ENCODE measurements around the gene CDK8. TPM values are rescaled to one million over a fixed set of nuclear protein-coding genes. Genes with fewer than 3 reads are reported as not detected.

Gene CDK8
- total and polyA plus RNA-seq, 9 of the 15 experiments (the other 6 are each of a cell fraction or from before 2014, with no cell fraction given), result 11.3 to 33.7 (median 20.3) TPM

DNA sequence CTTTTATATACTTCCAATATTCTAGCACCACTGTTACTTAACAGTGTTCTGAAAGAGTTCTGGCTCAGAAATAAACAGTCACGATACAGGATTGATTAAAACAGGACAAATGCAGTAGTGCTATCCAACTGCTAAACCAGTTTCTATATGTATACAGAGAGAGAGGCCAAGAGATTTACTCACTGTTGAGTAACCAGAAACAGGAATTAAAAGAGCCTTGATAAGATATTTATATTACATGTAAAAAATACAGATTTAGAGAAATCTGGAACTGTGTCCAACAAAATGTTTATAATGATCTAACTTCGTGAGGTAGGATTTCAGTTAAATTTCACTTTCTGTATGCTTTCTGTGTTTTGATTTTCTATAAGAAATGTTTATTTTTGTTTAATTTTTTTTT is 116.6 kb downstream of the CDK8 start:
- Histone ChIP-seq H3K9me3 (replicated peaks; ENCODE audit: control insufficient read depth, insufficient read depth, low read depth, low read length) (no peaks in the 10 kb centered on the region), H3K9me1 (ENCODE audit: control insufficient read depth, insufficient read depth, low read length) (no peaks in the 10 kb centered on the region), H3K4me2 (ENCODE audit: insufficient read depth, low read length) (no peak overlapping the region), H3K36me3 (ENCODE audit: control insufficient read depth, insufficient read depth, low read length) (no peaks in the 10 kb centered on the region), H3K79me2 (ENCODE audit: control insufficient read depth, insufficient read depth, low read length) (no peaks in the 10 kb centered on the region), H2AFZ (ENCODE audit: low read depth, low read length) (no peak overlapping the region), H3K4me1 (replicated peaks in 1 of 2; ENCODE audit: control insufficient read depth in 2 of 2, insufficient read depth in 2 of 2, low read length in 2 of 2) (no peaks in the 10 kb centered on the region), H4K20me1 (replicated peaks; ENCODE audit: control insufficient read depth, insufficient read depth, low read length) (no peaks in the 10 kb centered on the region), H3K27ac (ENCODE audit: extremely low read depth, low read depth, low read length) (no peak overlapping the region), H3K9ac (ENCODE audit: insufficient read depth in 1 of 2, low read depth in 2 of 2, low read length in 2 of 2) (no peak overlapping the region), H3K4me3 (no peak overlapping the region), H3K27me3 (ENCODE audit: control insufficient read depth in 2 of 2, insufficient read depth in 2 of 2, low read length in 2 of 2) (no peaks in the 10 kb centered on the region)
- no TSS peak for BruUV-seq (replicated peaks)
- ChIA-PET CTCF (ENCODE audit: low intra/inter-chr PET ratio) (no interaction called here), POLR2A (no interaction called here)
- no peak for DNase-seq (ENCODE audit: extremely low read depth in 1 of 4, low spot score in 3 of 4)
- ATAC-seq, result no peak
- in situ Hi-C loops (cut with MboI) (no loop called here), intact Hi-C loops (cut with micrococcal nuclease) (no loop called here)
- WGBS (ENCODE audit: insufficient coverage, low coverage, missing lambda C conversion rate), result 73% methylated on average over 2 of the region's 2 CpGs
- TF ChIP-seq RAD51 (IDR thresholded peaks at IDR 0.05; ENCODE audit: borderline replicate concordance, low read depth) (no peak), ARID1B (IDR thresholded peaks at IDR 0.05) (no peak), EP300 (IDR thresholded peaks at IDR 0.05; ENCODE audit: low read length) (no peak), TEAD1 (CRISPR knock-in tag; IDR thresholded peaks at IDR 0.05) (no peak), ZNF121 (CRISPR knock-in tag; conservative IDR thresholded peaks at IDR 0.05) (no peak), KDM2B (CRISPR knock-in tag; IDR thresholded peaks at IDR 0.05) (no peak), TBL1XR1 (IDR thresholded peaks at IDR 0.05; ENCODE audit: low read length in 2 of 2) (no peak), NCOA4 (IDR thresholded peaks at IDR 0.05; ENCODE audit: partially characterized antibody) (no peak), CXXC5 (CRISPR knock-in tag; IDR thresholded peaks at IDR 0.05) (no peak)
- FAIRE-seq, result no peak

Measured in K562 (cell line).